Suprapubic skin (tissue), 3 donors: ENCODE data around the gene AKT2.

Experiments used
- POLR2A ChIP-seq, 2 donors: fragments of 450-650 bp; IDR thresholded peaks; one replicate each; pipeline ENCODE4 v1.6.1; 2017; ENCODE audit warnings: antibody characterized with exemption in 2 of 2, mild to moderate bottlenecking in 2 of 2, moderate library complexity in 2 of 2
- TF ChIP-seq, protein P1 (sequence below), 2 donors: fragments of 200-600 bp in 1 of 2; fragments of 450-650 bp in 1 of 2; sonication (generic) in 1 of 2; IDR thresholded peaks; one replicate each; pipeline ENCODE4 v1.5.1; 2016 to 2019; ENCODE audit warnings: antibody characterized with exemption in 2 of 2, mild to moderate bottlenecking in 1 of 2, moderate library complexity in 1 of 2

DNA sequence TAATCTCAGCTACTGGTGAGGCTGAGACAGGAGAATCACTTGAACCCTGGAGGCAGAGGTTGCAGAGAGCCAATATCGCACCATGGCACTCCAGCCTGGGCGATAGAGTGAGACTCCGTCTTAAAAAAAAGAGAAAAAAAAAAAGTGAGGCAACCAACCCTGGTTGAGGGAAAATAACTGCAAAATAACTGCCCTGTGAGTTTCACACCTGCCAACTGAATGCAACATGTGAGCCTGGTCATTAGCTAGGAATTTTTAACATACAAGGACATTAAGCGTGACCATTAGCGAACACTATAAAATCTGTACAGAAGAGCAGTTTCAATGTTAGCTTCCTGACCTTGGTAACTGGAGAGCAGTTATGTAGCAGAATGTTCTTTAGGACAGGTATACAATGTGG is 56.3 kb downstream of the AKT2 start:
- TF ChIP-seq, protein P1, sequence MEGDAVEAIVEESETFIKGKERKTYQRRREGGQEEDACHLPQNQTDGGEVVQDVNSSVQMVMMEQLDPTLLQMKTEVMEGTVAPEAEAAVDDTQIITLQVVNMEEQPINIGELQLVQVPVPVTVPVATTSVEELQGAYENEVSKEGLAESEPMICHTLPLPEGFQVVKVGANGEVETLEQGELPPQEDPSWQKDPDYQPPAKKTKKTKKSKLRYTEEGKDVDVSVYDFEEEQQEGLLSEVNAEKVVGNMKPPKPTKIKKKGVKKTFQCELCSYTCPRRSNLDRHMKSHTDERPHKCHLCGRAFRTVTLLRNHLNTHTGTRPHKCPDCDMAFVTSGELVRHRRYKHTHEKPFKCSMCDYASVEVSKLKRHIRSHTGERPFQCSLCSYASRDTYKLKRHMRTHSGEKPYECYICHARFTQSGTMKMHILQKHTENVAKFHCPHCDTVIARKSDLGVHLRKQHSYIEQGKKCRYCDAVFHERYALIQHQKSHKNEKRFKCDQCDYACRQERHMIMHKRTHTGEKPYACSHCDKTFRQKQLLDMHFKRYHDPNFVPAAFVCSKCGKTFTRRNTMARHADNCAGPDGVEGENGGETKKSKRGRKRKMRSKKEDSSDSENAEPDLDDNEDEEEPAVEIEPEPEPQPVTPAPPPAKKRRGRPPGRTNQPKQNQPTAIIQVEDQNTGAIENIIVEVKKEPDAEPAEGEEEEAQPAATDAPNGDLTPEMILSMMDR (IDR thresholded peaks at IDR 0.05), result no peak
- TF ChIP-seq POLR2A (IDR thresholded peaks at IDR 0.05), result no peak
